ENCODE results near the gene CHST2.

Gene CHST2

GRCh38 chr3:143099690-143100089 lies 19.9 kb upstream of the CHST2 start:
- DNase-seq: no peak

GRCh38 chr3:143100451-143100850 lies 19.1 kb upstream of the CHST2 start:
- no peak for DNase-seq

DNA sequence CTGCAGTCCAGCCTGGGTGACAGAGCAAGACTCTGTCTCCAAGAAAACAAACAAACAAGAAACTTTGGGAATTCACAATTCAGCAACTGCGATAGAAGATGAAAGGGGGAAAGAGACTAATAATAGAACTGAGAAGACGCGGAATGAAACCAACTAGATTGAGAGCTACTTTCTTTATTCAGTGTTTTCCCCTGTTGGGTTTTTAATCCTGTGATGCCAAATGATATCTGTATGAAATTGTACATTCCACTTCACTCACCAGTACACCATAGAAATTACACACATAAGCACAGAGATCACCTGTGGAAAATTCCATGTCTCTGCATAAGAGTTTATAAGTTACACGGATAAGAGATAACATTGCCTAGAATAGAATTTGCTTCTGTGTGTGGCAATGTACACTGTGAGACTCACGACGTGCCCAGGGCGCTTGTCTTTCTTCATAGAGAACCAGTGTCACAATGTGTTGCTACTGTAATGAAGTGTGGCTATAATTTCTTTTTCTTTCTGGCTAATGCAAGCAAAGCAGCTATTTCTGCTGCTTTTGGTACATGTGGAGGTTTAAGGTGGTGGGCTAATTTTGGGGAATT lies 17.7 kb upstream of the CHST2 start:
- no peak for DNase-seq

DNA sequence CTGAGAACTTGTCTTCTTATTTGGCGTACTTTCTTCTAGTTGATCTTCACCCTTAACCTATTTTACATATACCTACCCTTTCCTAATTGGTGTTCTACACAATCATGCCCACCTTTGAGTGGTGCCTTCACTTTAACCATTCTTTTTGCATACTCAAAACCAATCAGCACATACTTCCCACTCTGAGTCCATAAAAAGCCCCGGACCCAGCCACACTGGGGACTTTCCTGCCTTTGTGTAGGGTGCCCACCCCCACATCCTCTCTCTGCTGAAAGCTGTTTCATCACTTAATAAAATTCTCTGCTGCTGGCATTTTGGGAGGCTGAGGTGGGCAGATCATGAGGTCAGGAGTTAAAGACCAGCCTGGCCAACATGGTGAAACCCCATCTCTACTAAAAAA lies 15.9 kb upstream of the CHST2 start:
- DNase-seq: no peak

DNA sequence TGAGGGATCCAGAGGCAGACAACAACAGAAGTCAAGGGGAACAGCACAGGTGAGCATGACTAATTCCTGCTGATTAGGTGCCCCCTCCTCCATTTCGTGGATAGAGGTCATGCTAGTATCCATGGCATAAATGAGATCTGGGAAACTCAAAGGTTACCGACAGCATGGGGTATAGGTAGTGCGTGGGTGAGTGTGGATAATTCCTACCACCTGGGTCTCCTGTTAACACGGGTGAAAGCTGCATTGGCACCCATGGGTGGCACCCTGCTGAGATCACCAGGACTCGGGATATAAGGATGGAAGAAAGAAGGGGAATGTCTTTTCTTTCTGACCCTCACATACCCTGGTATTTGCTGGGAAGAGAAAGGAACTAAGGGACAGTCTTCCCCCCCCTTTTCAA lies 14.4 kb upstream of the CHST2 start:
- no peak for DNase-seq

DNA sequence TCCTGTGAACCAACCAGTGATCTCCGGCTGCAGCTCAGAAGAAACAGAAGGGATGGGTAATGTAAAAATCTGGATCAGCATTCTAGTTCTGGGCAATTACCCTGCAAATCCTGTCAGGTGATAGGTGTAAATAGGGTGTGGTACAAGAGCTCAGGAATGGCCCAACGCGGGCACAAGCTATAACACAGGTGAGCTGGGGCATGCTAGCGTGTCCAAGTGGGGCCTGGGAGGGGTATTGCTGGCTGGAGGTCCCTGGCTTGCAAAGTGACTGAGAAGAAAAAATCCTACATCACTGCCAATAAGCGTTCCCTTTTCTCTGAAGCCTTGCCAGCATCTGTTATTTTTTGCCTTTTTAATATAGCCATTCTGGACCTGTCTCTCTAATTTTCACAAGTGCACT lies 9.7 kb upstream of the CHST2 start:
- no peak for DNase-seq

DNA sequence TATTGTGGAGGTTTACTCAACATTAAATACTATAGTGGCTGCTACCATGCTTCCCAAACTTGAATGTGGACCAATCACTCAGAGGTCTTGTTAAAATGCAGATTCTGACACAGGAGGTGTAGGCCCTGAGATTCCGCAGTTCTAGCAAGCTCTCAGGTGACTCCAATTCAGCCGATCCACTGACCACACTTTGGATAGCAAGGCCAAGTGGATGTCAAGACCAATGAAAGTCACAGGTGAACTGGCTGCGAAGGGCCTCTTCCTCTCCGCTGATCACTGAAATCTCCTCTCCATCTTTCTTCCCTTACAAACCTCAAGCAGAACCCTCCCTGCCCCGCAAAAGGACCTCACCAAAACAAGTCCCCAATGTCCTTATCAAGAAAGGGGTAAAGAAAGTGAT lies 9.2 kb upstream of the CHST2 start:
- no peak for DNase-seq

GRCh38 chr3:143118630-143119008 lies 952 bp upstream of the CHST2 start:
- DNase-seq: no peak

GRCh38 chr3:143119974-143120715 lies 574 bp downstream of the CHST2 start:
- DNase-seq: peak; percentile 35

GRCh38 chr3:143120716-143121240 lies 1.2 kb downstream of the CHST2 start:
- peak; percentile 42 for DNase-seq

DNA sequence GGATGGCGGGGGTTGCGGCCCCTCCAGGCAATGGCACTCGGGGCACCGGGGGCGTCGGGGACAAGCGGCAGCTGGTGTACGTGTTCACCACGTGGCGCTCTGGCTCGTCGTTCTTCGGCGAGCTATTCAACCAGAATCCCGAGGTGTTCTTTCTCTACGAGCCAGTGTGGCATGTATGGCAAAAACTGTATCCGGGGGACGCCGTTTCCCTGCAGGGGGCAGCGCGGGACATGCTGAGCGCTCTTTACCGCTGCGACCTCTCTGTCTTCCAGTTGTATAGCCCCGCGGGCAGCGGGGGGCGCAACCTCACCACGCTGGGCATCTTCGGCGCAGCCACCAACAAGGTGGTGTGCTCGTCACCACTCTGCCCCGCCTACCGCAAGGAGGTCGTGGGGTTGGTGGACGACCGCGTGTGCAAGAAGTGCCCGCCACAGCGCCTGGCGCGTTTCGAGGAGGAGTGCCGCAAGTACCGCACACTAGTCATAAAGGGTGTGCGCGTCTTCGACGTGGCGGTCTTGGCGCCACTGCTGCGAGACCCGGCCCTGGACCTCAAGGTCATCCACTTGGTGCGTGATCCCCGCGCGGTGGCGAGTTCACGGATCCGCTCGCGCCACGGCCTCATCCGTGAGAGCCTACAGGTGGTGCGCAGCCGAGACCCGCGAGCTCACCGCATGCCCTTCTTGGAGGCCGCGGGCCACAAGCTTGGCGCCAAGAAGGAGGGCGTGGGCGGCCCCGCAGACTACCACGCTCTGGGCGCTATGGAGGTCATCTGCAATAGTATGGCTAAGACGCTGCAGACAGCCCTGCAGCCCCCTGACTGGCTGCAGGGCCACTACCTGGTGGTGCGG lies 1.9 kb downstream of the CHST2 start:
- DNase-seq: peak; percentile 76

DNA sequence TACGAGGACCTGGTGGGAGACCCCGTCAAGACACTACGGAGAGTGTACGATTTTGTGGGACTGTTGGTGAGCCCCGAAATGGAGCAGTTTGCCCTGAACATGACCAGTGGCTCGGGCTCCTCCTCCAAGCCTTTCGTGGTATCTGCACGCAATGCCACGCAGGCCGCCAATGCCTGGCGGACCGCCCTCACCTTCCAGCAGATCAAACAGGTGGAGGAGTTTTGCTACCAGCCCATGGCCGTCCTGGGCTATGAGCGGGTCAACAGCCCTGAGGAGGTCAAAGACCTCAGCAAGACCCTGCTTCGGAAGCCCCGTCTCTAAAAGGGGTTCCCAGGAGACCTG lies 2.5 kb downstream of the CHST2 start:
- DNase-seq: no peak

- no peak for DNase-seq
Measured at GRCh38 chr3:143122608-143123352, 3.2 kb downstream of the CHST2 start.

DNA sequence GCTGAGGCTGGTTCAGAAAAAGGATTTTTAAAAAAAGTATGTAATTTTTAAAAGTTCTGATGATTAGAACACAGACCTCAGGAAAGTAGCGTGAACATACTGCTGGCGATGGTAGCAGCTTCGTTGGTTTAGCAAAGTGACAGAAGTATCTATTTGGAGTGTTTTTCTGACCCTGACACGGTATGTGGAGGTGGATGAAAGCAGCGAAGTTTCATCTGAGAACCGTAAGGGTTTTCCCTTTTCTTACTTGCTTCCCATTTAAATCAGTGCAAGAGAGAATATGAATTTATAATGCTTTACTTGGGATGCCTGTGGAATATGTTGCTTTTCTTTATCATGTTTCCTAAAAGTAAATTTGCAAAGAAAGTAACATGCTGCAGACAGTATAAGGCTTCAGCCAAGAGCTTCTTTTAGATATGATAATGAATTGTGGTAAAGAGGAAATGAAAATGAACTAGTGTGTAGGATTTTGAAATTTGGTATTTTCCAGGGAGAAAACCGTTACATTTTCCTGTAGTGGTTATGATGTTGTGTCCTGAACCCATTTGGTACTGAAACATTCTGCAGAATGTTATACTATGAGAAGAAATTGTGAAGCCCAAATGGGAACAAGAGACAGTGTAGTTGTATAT lies 3.9 kb downstream of the CHST2 start:
- DNase-seq: no peak

GRCh38 chr3:143124601-143125520 lies 5.3 kb downstream of the CHST2 start:
- DNase-seq: no peak

DNA sequence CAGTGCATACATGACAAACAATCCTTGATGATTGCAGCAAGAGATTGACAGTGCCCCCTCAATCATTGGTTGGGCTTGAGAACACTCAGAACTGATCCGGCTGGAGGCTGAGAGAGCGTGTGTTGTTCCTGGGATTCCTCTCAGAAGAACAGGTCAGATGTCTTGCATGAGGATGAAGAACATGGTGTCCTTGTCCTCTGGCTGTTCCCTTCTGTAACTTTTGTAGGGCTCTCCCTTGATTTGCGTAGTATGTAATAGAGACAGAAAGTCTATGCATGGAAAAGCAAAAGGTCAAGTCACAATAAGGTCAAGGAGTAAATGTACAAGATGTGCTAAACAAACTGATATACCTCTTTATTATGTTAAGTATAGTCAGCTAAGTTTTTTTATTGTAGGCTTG lies 8.2 kb downstream of the CHST2 start:
- no peak for DNase-seq

DNA sequence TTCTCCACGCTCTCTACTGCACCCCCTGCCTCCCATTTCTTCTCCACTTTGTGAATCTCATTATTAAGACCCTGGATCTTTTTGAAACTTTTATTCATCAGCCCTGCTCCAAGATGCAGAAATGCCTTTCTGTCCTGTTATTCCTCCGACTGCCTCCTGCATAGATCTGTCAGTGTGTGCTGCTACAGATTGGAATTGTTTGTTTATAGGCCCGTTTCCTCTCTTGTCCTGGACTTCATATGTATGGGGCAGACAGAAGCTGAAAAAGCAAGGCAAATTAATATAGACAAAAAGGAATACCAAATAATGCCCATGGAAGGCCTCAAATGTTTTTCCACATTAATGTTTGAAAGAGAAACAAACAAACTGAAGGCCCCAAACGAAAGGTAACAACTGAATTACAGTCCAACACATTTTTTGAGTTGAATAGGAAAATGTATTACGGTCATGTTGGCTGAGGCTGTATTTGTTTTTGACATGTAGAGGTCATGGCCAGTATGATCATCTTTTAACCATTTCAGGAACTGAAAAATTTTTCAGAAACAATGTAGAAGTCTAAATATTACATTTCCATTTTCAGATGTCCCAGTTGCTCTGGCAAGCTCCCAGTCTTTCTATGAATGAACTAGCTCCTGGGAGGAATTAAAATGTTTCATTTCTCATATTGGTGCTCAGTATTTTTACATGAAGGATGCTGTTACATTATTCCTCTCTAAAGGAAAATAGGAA lies 8.8 kb downstream of the CHST2 start:
- DNase-seq: no peak

GRCh38 chr3:143132246-143132980 lies 12.8 kb downstream of the CHST2 start:
- no peak for DNase-seq

GRCh38 chr3:143134471-143134870 lies 14.9 kb downstream of the CHST2 start:
- DNase-seq: peak; percentile 31

GRCh38 chr3:143135150-143135549 lies 15.6 kb downstream of the CHST2 start:
- DNase-seq: peak; percentile 98

Data from fibroblast of skin of right biceps (primary cell).